ENCODE measurements around the gene SGK2.

Gene SGK2

GRCh38 chr20:43567477-43567876, 8.7 kb downstream of the SGK2 start:
- H3K9ac ChIP-seq (ENCODE audit: low read length): no peak overlapping the region
- H3K27ac ChIP-seq (ENCODE audit: low read depth, low read length): no peak overlapping the region
- H3K36me3 ChIP-seq (ENCODE audit: insufficient read depth, low read length): no peaks in the 10 kb centered on the region

GRCh38 chr20:43568706-43569105, 9.9 kb downstream of the SGK2 start:
- H3K36me3 ChIP-seq (ENCODE audit: insufficient read depth, low read length): no peaks in the 10 kb centered on the region
- no peaks in the 10 kb centered on the region for H3K4me1 ChIP-seq (ENCODE audit: insufficient read depth, low read length)

More at GRCh38 chr20:43567477-43567876, 8.7 kb downstream of the SGK2 start:
- Histone ChIP-seq H3K9me3 (ENCODE audit: low read length) (no peaks in the 10 kb centered on the region), H3K4me3 (ENCODE audit: low read depth in 1 of 2, low read length in 2 of 2) (no peak overlapping the region), H3K27me3 (ENCODE audit: control insufficient read depth in 1 of 2, insufficient read depth in 2 of 2, low read length in 2 of 2) (no peaks in the 10 kb centered on the region), H3K4me1 (ENCODE audit: insufficient read depth, low read length) (no peaks in the 10 kb centered on the region)

GRCh38 chr20:43569282-43569681, 10.5 kb downstream of the SGK2 start:
- no peaks in the 10 kb centered on the region for H3K9me3 ChIP-seq (ENCODE audit: low read length)
- H3K4me3 ChIP-seq (ENCODE audit: low read depth in 1 of 2, low read length in 2 of 2): no peak overlapping the region
- H3K9ac ChIP-seq (ENCODE audit: low read length): no peak overlapping the region
- no peaks in the 10 kb centered on the region for H3K4me1 ChIP-seq (ENCODE audit: insufficient read depth, low read length)
- no peaks in the 10 kb centered on the region for H3K36me3 ChIP-seq (ENCODE audit: insufficient read depth, low read length)
- no peak overlapping the region for H3K27ac ChIP-seq (ENCODE audit: low read depth, low read length)
- no peaks in the 10 kb centered on the region for H3K27me3 ChIP-seq (ENCODE audit: control insufficient read depth in 1 of 2, insufficient read depth in 2 of 2, low read length in 2 of 2)

More at GRCh38 chr20:43568706-43569105, 9.9 kb downstream of the SGK2 start:
- H3K9me3 ChIP-seq (ENCODE audit: low read length): no peaks in the 10 kb centered on the region
- H3K9ac ChIP-seq (ENCODE audit: low read length): no peak overlapping the region
- H3K27ac ChIP-seq (ENCODE audit: low read depth, low read length): no peak overlapping the region
- no peak overlapping the region for H3K4me3 ChIP-seq (ENCODE audit: low read depth in 1 of 2, low read length in 2 of 2)
- H3K27me3 ChIP-seq (ENCODE audit: control insufficient read depth in 1 of 2, insufficient read depth in 2 of 2, low read length in 2 of 2): no peaks in the 10 kb centered on the region

- no peaks in the 10 kb centered on the region for H3K27me3 ChIP-seq (ENCODE audit: control insufficient read depth in 1 of 2, insufficient read depth in 2 of 2, low read length in 2 of 2)
- H3K4me3 ChIP-seq (ENCODE audit: low read depth in 1 of 2, low read length in 2 of 2): no peak overlapping the region
- H3K4me1 ChIP-seq (ENCODE audit: insufficient read depth, low read length): no peaks in the 10 kb centered on the region
- H3K9me3 ChIP-seq (ENCODE audit: low read length): no peaks in the 10 kb centered on the region
- no peaks in the 10 kb centered on the region for H3K36me3 ChIP-seq (ENCODE audit: insufficient read depth, low read length)
- no peak overlapping the region for H3K9ac ChIP-seq (ENCODE audit: low read length)
- H3K27ac ChIP-seq (ENCODE audit: low read depth, low read length): no peak overlapping the region
Observed at GRCh38 chr20:43570496-43570895, 11.7 kb downstream of the SGK2 start.

- Histone ChIP-seq H3K27me3 (ENCODE audit: control insufficient read depth in 1 of 2, insufficient read depth in 2 of 2, low read length in 2 of 2) (no peaks in the 10 kb centered on the region), H3K4me1 (ENCODE audit: insufficient read depth, low read length) (no peaks in the 10 kb centered on the region), H3K4me3 (ENCODE audit: low read depth in 1 of 2, low read length in 2 of 2) (no peak overlapping the region), H3K9ac (ENCODE audit: low read length) (no peak overlapping the region), H3K27ac (ENCODE audit: low read depth, low read length) (no peak overlapping the region), H3K36me3 (ENCODE audit: insufficient read depth, low read length) (no peaks in the 10 kb centered on the region), H3K9me3 (ENCODE audit: low read length) (no peaks in the 10 kb centered on the region)
Observed at GRCh38 chr20:43571310-43571709, 12.5 kb downstream of the SGK2 start.

- Histone ChIP-seq H3K27ac (ENCODE audit: low read depth, low read length) (no peak overlapping the region), H3K4me1 (ENCODE audit: insufficient read depth, low read length) (no peaks in the 10 kb centered on the region), H3K4me3 (ENCODE audit: low read depth in 1 of 2, low read length in 2 of 2) (no peak overlapping the region), H3K27me3 (ENCODE audit: control insufficient read depth in 1 of 2, insufficient read depth in 2 of 2, low read length in 2 of 2) (no peaks in the 10 kb centered on the region), H3K9ac (ENCODE audit: low read length) (no peak overlapping the region), H3K9me3 (ENCODE audit: low read length) (no peaks in the 10 kb centered on the region), H3K36me3 (ENCODE audit: insufficient read depth, low read length) (no peaks in the 10 kb centered on the region)
Observed at GRCh38 chr20:43571771-43572170, 12.9 kb downstream of the SGK2 start.

GRCh38 chr20:43572891-43573290, 14.1 kb downstream of the SGK2 start:
- Histone ChIP-seq H3K27ac (ENCODE audit: low read depth, low read length) (no peak overlapping the region), H3K4me1 (ENCODE audit: insufficient read depth, low read length) (no peaks in the 10 kb centered on the region), H3K27me3 (ENCODE audit: control insufficient read depth in 1 of 2, insufficient read depth in 2 of 2, low read length in 2 of 2) (no peaks in the 10 kb centered on the region), H3K9me3 (ENCODE audit: low read length) (no peaks in the 10 kb centered on the region), H3K9ac (ENCODE audit: low read length) (no peak overlapping the region), H3K4me3 (ENCODE audit: low read depth in 1 of 2, low read length in 2 of 2) (no peak overlapping the region), H3K36me3 (ENCODE audit: insufficient read depth, low read length) (no peaks in the 10 kb centered on the region)

GRCh38 chr20:43576108-43576507, 17.3 kb downstream of the SGK2 start:
- no peak overlapping the region for H3K9ac ChIP-seq (ENCODE audit: low read length)
- H3K27me3 ChIP-seq (ENCODE audit: control insufficient read depth in 1 of 2, insufficient read depth in 2 of 2, low read length in 2 of 2): no peaks in the 10 kb centered on the region
- H3K36me3 ChIP-seq (ENCODE audit: insufficient read depth, low read length): no peaks in the 10 kb centered on the region
- no peak overlapping the region for H3K27ac ChIP-seq (ENCODE audit: low read depth, low read length)
- H3K9me3 ChIP-seq (ENCODE audit: low read length): no peaks in the 10 kb centered on the region
- H3K4me1 ChIP-seq (ENCODE audit: insufficient read depth, low read length): peaks cover 8% of the 10 kb centered on the region
- H3K4me3 ChIP-seq (ENCODE audit: low read depth in 1 of 2, low read length in 2 of 2): no peak overlapping the region

- Histone ChIP-seq H3K27ac (ENCODE audit: low read depth, low read length) (no peak overlapping the region), H3K36me3 (ENCODE audit: insufficient read depth, low read length) (no peaks in the 10 kb centered on the region), H3K4me3 (ENCODE audit: low read depth in 1 of 2, low read length in 2 of 2) (no peak overlapping the region), H3K9ac (ENCODE audit: low read length) (no peak overlapping the region), H3K4me1 (ENCODE audit: insufficient read depth, low read length) (peaks cover 8% of the 10 kb centered on the region), H3K27me3 (ENCODE audit: control insufficient read depth in 1 of 2, insufficient read depth in 2 of 2, low read length in 2 of 2) (no peaks in the 10 kb centered on the region), H3K9me3 (ENCODE audit: low read length) (no peaks in the 10 kb centered on the region)
Observed at GRCh38 chr20:43579861-43580793, 21.3 kb downstream of the SGK2 start.

GRCh38 chr20:43583133-43583864, 24.5 kb downstream of the SGK2 start:
- Histone ChIP-seq H3K9ac (ENCODE audit: low read length) (no peak overlapping the region), H3K27ac (ENCODE audit: low read depth, low read length) (no peak overlapping the region), H3K27me3 (ENCODE audit: control insufficient read depth in 1 of 2, insufficient read depth in 2 of 2, low read length in 2 of 2) (no peaks in the 10 kb centered on the region), H3K36me3 (ENCODE audit: insufficient read depth, low read length) (no peaks in the 10 kb centered on the region), H3K4me3 (ENCODE audit: low read depth in 1 of 2, low read length in 2 of 2) (no peak overlapping the region), H3K9me3 (ENCODE audit: low read length) (no peaks in the 10 kb centered on the region), H3K4me1 (ENCODE audit: insufficient read depth, low read length) (peaks cover 8% of the 10 kb centered on the region)

- Histone ChIP-seq H3K9me3 (ENCODE audit: low read length) (no peaks in the 10 kb centered on the region), H3K4me1 (ENCODE audit: insufficient read depth, low read length) (peaks cover 8% of the 10 kb centered on the region), H3K27ac (ENCODE audit: low read depth, low read length) (no peak overlapping the region), H3K36me3 (ENCODE audit: insufficient read depth, low read length) (no peaks in the 10 kb centered on the region), H3K4me3 (ENCODE audit: low read depth in 1 of 2, low read length in 2 of 2) (no peak overlapping the region), H3K27me3 (ENCODE audit: control insufficient read depth in 1 of 2, insufficient read depth in 2 of 2, low read length in 2 of 2) (no peaks in the 10 kb centered on the region), H3K9ac (ENCODE audit: low read length) (no peak overlapping the region)
Observed at GRCh38 chr20:43583982-43584432, 25.2 kb downstream of the SGK2 start.
